A673 (cell line): ENCODE measurements around the gene DNAJB4. TPM values are rescaled to one million over a fixed set of nuclear protein-coding genes. Genes with fewer than 3 reads are reported as not detected.
A peak's percentile ranks its signal among the peaks of the same experiment; 100 is the strongest.

Experiments used
- BruUV-seq: library from RNA; stranded (reverse); fragments of 400-500 nt; replicated peaks from 2 replicates; lab custom pipeline; 2021; lab: Mats Ljungman, UMichigan
- CTCF ChIA-PET: fragments of 300-600 bp; sonication (Branson Sonifier 250); formaldehyde crosslinking; loops from one replicate; lab custom pipeline; 2022; ENCODE audit warnings: antibody characterized with exemption; lab: Charles Lee
- POLR2A ChIA-PET: fragments of 300-600 bp; sonication (Branson Sonifier 250); formaldehyde crosslinking; loops from one replicate; lab custom pipeline; 2022; ENCODE audit warnings: antibody characterized with exemption; ENCODE audit not compliant: low non-redundant PET; lab: Charles Lee
- DNase-seq: peaks from one replicate; pipeline ENCODE4 v3.0.0-alpha.2; 2015; ENCODE audit warnings: low spot score
- H3K27ac ChIP-seq: fragments of 200-600 bp; sonication (generic); 2 replicates; pipeline ENCODE4 v1.5.1; 2016; ENCODE audit warnings: mixed run types, low read depth, mild to moderate bottlenecking, mixed read lengths, antibody characterized with exemption, low read length; ENCODE audit not compliant: poor library complexity, severe bottlenecking
- H3K27me3 ChIP-seq: fragments of 200-600 bp; sonication (generic); replicated peaks from 2 replicates; pipeline ENCODE4 v1.6.1; 2017; ENCODE audit warnings: mixed run types, low read depth, mild to moderate bottlenecking, mixed read lengths, antibody characterized with exemption, low read length; ENCODE audit not compliant: insufficient read depth, poor library complexity
- H3K36me3 ChIP-seq: fragments of 200-600 bp; sonication (generic); 2 replicates; pipeline ENCODE4 v1.6.1; 2016; ENCODE audit warnings: mixed run types, mild to moderate bottlenecking, mixed read lengths, antibody characterized with exemption, low read length; ENCODE audit not compliant: insufficient read depth, poor library complexity, severe bottlenecking
- H3K4me1 ChIP-seq: fragments of 200-600 bp; sonication (generic); 2 replicates; pipeline ENCODE4 v1.6.1; 2017; ENCODE audit warnings: mixed run types, mild to moderate bottlenecking, mixed read lengths, antibody characterized with exemption, low read length; ENCODE audit not compliant: insufficient read depth, poor library complexity, severe bottlenecking
- H3K4me3 ChIP-seq: fragments of 200-600 bp; sonication (generic); 2 replicates; pipeline ENCODE4 v1.5.1; 2016; ENCODE audit warnings: low read depth, mixed run types, mild to moderate bottlenecking, mixed read lengths, low read length; ENCODE audit not compliant: poor library complexity, severe bottlenecking
- H3K9me3 ChIP-seq: fragments of 200-600 bp; sonication (generic); 2 replicates; pipeline ENCODE4 v1.6.1; 2016; ENCODE audit warnings: mixed run types, low read depth, mild to moderate bottlenecking, mixed read lengths, antibody characterized with exemption, low read length; ENCODE audit not compliant: poor library complexity, severe bottlenecking
- EZH2 ChIP-seq: fragments of 200-600 bp; sonication (generic); IDR thresholded peaks from 2 replicates; pipeline ENCODE4 v1.6.1; 2017; ENCODE audit warnings: borderline replicate concordance, low read depth, mild to moderate bottlenecking, mixed read lengths, antibody characterized with exemption, low read length; ENCODE audit not compliant: poor library complexity, severe bottlenecking
- intact Hi-C: fragments of 100-400 bp; cut with micrococcal nuclease; formaldehyde crosslinking; loops from one replicate; pipeline ENCODE4 v1.10.0; 2022; ENCODE audit not compliant: unreplicated experiment
- total RNA-seq: library from RNA; stranded (reverse); gene quantifications from 2 replicates; pipeline ENCODE4 v1.2.3, GENCODE V29; 2021
- TF ChIP-seq, protein P1 (sequence below): fragments of 300-800, 200-600 bp; sonication (generic); conservative IDR thresholded peaks from 2 replicates; pipeline ENCODE4 v1.5.1; 2017; ENCODE audit warnings: low read depth, mild to moderate bottlenecking, antibody characterized with exemption, low read length, moderate library complexity, mixed read lengths

DNAJB4 gene
- total RNA-seq, 1 experiment from 2014 or later, result 34.5 TPM

DNA sequence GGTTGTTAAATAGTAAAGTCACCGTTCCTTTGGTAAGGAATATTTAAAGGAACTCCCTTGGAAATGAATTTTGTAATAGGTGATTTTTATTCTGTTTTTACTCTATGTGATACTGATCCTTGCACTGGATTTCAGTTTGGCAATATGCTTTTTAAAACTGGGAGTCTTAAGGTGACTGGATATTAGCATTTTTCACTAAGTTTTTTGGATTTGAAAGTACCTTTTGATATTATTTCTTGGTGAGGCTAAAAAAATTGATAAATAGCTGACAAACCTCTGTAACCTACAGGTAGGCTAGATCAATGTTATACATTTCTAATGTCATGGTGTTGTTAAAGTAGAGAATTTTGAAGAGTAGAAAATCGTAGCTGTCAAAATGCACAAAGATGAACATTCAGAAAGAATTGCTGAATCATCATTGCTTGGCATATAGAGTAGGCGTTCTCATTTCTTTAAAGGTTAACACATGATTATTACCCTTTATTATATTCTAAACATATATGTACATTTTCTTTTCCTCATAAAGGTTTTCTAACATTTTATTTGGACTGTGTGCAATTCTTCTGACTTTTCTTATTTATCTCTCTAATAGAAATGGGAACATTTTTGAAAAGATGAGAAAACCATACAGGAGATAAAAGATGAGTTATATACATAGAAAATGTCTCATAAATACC is 1.5 kb upstream of the DNAJB4 start:
- no TSS peak for BruUV-seq
- H3K4me3 ChIP-seq, result peak overlapping the region; percentile 60
- H3K36me3 ChIP-seq, result no peaks in the 10 kb centered on the region
- no peaks in the 10 kb centered on the region for H3K9me3 ChIP-seq
- H3K27ac ChIP-seq, result peak overlapping the region; percentile 99
- ChIA-PET POLR2A (interaction anchor here (1.7 kb wide), 1 partner anchor 24 kb away, joined by 16 read pairs; the partner anchor contains the start of gene FUBP1), CTCF (interaction anchor here (0.6 to 1.8 kb wide), 2 partner anchors 64 to 111 kb away, joined by 3 to 7 read pairs; no protein-coding TSS in a partner anchor)
- TF ChIP-seq, protein P1, sequence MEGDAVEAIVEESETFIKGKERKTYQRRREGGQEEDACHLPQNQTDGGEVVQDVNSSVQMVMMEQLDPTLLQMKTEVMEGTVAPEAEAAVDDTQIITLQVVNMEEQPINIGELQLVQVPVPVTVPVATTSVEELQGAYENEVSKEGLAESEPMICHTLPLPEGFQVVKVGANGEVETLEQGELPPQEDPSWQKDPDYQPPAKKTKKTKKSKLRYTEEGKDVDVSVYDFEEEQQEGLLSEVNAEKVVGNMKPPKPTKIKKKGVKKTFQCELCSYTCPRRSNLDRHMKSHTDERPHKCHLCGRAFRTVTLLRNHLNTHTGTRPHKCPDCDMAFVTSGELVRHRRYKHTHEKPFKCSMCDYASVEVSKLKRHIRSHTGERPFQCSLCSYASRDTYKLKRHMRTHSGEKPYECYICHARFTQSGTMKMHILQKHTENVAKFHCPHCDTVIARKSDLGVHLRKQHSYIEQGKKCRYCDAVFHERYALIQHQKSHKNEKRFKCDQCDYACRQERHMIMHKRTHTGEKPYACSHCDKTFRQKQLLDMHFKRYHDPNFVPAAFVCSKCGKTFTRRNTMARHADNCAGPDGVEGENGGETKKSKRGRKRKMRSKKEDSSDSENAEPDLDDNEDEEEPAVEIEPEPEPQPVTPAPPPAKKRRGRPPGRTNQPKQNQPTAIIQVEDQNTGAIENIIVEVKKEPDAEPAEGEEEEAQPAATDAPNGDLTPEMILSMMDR, result no peak
- TF ChIP-seq EZH2, result no peak
- intact Hi-C loops, result no loop called here
- H3K4me1 ChIP-seq, result peaks cover 30% of the 10 kb centered on the region
- no peaks in the 10 kb centered on the region for H3K27me3 ChIP-seq
- peak; percentile 46 for DNase-seq

DNA sequence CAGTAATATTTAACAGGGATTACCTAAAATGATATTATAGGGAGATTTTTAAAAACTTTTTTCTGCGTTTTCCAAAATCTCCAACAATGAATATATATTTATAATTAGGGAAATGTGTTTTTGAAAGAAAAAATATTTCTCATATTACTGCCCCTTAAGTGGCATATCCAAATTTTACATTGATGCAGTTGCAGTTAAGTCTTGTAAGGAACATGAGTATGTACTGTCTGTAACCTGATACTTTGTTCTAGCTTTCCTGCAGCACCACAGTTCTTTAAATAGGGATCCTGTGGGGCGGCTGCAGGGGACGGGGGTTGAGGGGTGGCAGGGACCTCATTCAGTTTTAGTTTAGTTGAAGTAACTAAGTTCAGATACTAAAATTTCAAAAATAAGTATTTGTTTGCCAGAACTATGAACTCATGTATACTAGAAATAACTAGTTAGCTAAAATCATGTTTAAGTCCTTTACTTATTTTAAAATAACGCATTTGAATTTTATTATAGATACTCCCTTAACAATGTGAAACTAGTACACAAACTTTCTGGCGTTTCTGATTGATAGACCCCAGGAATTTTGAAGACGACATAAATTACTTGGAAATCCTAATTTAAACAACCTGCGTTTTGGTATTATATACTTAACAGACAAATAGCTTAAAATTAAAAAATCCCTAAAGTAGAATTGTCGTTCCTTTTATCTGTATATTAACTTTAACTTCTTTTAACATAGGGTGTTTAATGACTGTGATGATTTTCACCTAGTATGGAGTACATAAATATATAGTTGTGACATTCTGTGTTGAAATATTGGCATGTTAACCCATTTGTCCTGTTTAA is 639 bp upstream of the DNAJB4 start:
- Histone ChIP-seq H3K27me3 (no peaks in the 10 kb centered on the region), H3K36me3 (no peaks in the 10 kb centered on the region), H3K4me3 (peak overlapping the region; percentile 60), H3K27ac (peak overlapping the region; percentile 99), H3K9me3 (no peaks in the 10 kb centered on the region), H3K4me1 (peaks cover 30% of the 10 kb centered on the region)
- CTCF ChIA-PET, result interaction anchor here (0.6 to 1.8 kb wide), 4 partner anchors 23 to 384 kb away, joined by 3 to 7 read pairs (median 6); partner anchors contain the start of gene FUBP1
- intact Hi-C loops, result loop anchor here (1.0 kb wide), 1 partner anchor 25 kb away; the partner anchor contains the start of gene FUBP1
- POLR2A ChIA-PET, result interaction anchor here (0.6 to 1.7 kb wide), 6 partner anchors 14 to 281 kb away, joined by 3 to 16 read pairs (median 4); partner anchors contain the start of gene FUBP1
- BruUV-seq, result TSS peak; percentile 95
- no peak for TF ChIP-seq EZH2
- TF ChIP-seq, protein P1, result no peak
- DNase-seq, result peak; percentile 94

DNA sequence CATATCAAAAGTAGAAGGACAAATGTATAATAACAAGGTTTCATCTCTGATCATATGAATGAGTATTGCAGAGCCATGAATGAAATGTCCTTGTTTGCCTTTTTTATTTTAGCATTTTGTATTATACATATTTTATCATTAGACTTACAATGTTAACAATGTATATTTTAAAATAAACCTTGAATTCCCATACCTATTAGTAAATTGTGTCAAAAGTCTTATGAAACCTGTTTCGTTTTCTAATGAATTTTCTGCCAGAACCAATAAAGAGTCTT is 646 bp downstream of the DNAJB4 start:
- Histone ChIP-seq H3K9me3 (no peaks in the 10 kb centered on the region), H3K36me3 (no peaks in the 10 kb centered on the region), H3K27ac (peak overlapping the region; percentile 99), H3K4me3 (peak overlapping the region; percentile 60), H3K4me1 (peaks cover 32% of the 10 kb centered on the region), H3K27me3 (no peaks in the 10 kb centered on the region)
- no peak for TF ChIP-seq EZH2
- TF ChIP-seq, protein P1, result no peak
- BruUV-seq, result no TSS peak
- CTCF ChIA-PET, result interaction anchor here (1.8 kb wide), 1 partner anchor 109 kb away, joined by 7 read pairs; no protein-coding TSS in a partner anchor
- DNase-seq, result no peak
- intact Hi-C loops, result no loop called here
- POLR2A ChIA-PET, result interaction anchor here (0.5 kb wide), 1 partner anchor 59 kb away, joined by 4 read pairs; no protein-coding TSS in a partner anchor
